Measurements from ENCODE around the gene KCNG4. TPM values are rescaled to one million over a fixed set of nuclear protein-coding genes. Genes with fewer than 3 reads are reported as not detected.

The KCNG4 gene
- total RNA-seq, 1 donor from 2014 or later: not detected

DNA sequence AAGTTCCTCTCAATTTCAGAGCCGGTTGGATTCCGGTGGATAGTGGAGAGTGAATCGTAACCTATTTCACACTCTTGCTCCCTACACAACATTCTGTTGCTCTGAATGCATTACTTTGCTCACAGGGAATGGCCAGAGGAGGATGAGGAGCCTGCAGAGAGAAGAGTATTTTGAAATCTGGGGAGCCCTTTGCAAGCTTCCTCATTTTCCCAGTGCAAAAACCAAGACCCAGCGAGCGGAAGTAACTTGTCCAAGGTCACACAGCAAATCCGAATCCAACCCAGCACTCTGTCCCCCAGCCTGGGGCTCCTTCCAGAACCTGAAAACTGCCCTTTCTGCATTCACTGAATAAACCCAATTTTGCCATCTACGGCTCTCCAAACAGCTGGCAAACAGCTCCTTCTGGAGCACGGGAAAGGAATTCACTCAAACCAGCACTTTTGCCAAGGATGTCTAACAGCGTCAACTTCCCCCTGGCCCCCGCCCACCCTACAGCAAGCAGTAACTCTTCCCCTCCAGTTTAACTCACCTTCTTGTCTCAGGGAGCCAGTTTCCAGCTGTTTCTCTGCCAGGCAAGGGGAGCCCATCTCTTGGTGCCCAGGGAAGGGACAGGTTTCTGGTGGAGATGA lies 557 bp downstream of the KCNG4 start:
- H3K4me3 Mint-ChIP-seq: no peak overlapping the region
- TF ChIP-seq, protein P1, sequence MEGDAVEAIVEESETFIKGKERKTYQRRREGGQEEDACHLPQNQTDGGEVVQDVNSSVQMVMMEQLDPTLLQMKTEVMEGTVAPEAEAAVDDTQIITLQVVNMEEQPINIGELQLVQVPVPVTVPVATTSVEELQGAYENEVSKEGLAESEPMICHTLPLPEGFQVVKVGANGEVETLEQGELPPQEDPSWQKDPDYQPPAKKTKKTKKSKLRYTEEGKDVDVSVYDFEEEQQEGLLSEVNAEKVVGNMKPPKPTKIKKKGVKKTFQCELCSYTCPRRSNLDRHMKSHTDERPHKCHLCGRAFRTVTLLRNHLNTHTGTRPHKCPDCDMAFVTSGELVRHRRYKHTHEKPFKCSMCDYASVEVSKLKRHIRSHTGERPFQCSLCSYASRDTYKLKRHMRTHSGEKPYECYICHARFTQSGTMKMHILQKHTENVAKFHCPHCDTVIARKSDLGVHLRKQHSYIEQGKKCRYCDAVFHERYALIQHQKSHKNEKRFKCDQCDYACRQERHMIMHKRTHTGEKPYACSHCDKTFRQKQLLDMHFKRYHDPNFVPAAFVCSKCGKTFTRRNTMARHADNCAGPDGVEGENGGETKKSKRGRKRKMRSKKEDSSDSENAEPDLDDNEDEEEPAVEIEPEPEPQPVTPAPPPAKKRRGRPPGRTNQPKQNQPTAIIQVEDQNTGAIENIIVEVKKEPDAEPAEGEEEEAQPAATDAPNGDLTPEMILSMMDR (IDR thresholded peaks at IDR 0.05): no peak
- no peak for TF ChIP-seq EZH2 (IDR thresholded peaks at IDR 0.05)
- H3K4me2 ChIP-seq: no peak overlapping the region
- no peaks in the 10 kb centered on the region for H3K9me3 Mint-ChIP-seq
- no peak overlapping the region for H3K4me3 ChIP-seq
- DNase-seq (ENCODE audit: low spot score): no peak
- H3K27me3 Mint-ChIP-seq (ENCODE audit: insufficient read depth, low read depth): no peaks in the 10 kb centered on the region
- H3K4me1 ChIP-seq: no peaks in the 10 kb centered on the region
- H3K9me3 ChIP-seq (ENCODE audit: low read depth): no peaks in the 10 kb centered on the region
- peaks cover 27% of the 10 kb centered on the region for H3K4me1 Mint-ChIP-seq
- H3K9ac ChIP-seq: no peak overlapping the region
- H3K27ac ChIP-seq: no peak overlapping the region
- no peaks in the 10 kb centered on the region for H3F3A ChIP-seq (ENCODE audit: low read depth)
- no peaks in the 10 kb centered on the region for H3K36me3 ChIP-seq
- H4K20me1 ChIP-seq (ENCODE audit: low read depth): no peaks in the 10 kb centered on the region
- no peak overlapping the region for H2AFZ ChIP-seq (replicated peaks)
- no peak overlapping the region for H3K27ac Mint-ChIP-seq
- H3K27me3 ChIP-seq: no peaks in the 10 kb centered on the region
- no peaks in the 10 kb centered on the region for H3K79me2 ChIP-seq (ENCODE audit: low read depth)
- no peaks in the 10 kb centered on the region for H3K36me3 Mint-ChIP-seq

DNA sequence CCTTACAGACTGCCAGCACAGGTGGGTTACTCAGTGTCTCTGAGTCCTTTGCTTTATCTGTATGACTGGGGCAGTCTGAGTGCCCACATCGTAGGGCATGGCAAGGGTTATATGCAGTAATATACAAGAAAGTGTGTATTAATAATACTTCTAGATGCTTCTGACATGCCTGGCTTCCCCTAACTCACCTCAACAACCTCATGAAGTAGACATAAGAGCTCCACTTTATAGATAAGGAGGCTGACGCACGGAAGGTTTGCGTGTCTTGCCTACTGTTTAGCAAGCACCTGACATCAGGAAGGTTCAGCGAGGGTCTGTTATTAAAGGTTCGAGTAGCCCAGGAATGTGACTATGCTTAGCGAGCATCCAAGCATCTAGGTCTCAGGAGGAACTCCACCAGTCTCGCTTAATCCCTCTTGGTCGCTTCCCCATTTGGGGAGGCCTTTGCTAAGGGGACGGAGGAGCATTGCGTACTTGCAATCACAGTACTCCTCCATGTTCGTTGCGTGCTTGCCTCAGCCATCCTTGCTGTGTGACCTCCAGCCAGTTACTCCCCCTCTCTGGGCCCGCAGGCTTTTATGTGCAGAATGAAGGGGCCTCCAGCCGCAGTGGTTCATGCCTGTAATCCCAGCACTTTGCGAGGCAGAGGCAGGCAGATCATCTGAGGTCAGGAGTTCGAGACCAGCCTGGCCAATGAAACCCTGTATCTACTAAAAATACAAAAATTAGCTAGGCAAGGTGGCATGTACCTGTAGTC lies 1.6 kb downstream of the KCNG4 start:
- H3K4me3 Mint-ChIP-seq: no peak overlapping the region
- no peaks in the 10 kb centered on the region for H3K36me3 ChIP-seq
- peaks cover 27% of the 10 kb centered on the region for H3K4me1 Mint-ChIP-seq
- no peak overlapping the region for H3K4me3 ChIP-seq
- H3K79me2 ChIP-seq (ENCODE audit: low read depth): no peaks in the 10 kb centered on the region
- no peak overlapping the region for H2AFZ ChIP-seq (replicated peaks)
- no peak overlapping the region for H3K9ac ChIP-seq
- H3K9me3 ChIP-seq (ENCODE audit: low read depth): no peaks in the 10 kb centered on the region
- TF ChIP-seq EZH2 (IDR thresholded peaks at IDR 0.05): no peak
- DNase-seq (ENCODE audit: low spot score): no peak
- no peak overlapping the region for H3K27ac ChIP-seq
- H3K4me2 ChIP-seq: no peak overlapping the region
- no peak overlapping the region for H3K27ac Mint-ChIP-seq
- no peaks in the 10 kb centered on the region for H4K20me1 ChIP-seq (ENCODE audit: low read depth)
- peaks cover 2% of the 10 kb centered on the region for H3K27me3 Mint-ChIP-seq (ENCODE audit: insufficient read depth, low read depth)
- H3K27me3 ChIP-seq: no peaks in the 10 kb centered on the region
- no peaks in the 10 kb centered on the region for H3K9me3 Mint-ChIP-seq
- no peaks in the 10 kb centered on the region for H3F3A ChIP-seq (ENCODE audit: low read depth)
- H3K36me3 Mint-ChIP-seq: no peaks in the 10 kb centered on the region
- no peaks in the 10 kb centered on the region for H3K4me1 ChIP-seq

DNA sequence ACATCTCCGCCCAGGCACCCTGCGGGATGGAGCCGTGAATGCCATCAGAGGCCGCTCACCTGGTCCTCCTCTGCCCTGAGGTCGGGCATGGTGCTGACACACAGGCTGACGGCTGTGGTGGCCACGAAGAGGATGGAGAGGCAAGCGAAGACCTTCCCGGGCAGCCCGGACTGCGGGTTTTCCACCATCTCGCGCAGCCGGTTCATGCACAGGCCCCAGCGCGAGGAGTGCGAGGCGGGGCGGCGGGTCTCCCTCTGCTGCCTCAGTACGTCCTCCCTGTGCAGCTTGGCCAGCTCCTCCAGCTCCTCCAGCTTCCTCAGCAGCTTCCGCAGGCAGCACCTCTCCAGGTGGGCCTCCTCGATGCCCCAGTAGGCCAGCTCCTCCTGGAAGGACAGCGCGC lies 3.1 kb downstream of the KCNG4 start:
- no peak overlapping the region for H3K27ac Mint-ChIP-seq
- H3K36me3 ChIP-seq: no peaks in the 10 kb centered on the region
- H3K27me3 Mint-ChIP-seq (ENCODE audit: insufficient read depth, low read depth): peaks cover 3% of the 10 kb centered on the region
- no peak overlapping the region for H3K27ac ChIP-seq
- H3F3A ChIP-seq (ENCODE audit: low read depth): no peaks in the 10 kb centered on the region
- no peaks in the 10 kb centered on the region for H3K27me3 ChIP-seq
- no peaks in the 10 kb centered on the region for H3K9me3 ChIP-seq (ENCODE audit: low read depth)
- peaks cover 27% of the 10 kb centered on the region for H3K4me1 Mint-ChIP-seq
- H4K20me1 ChIP-seq (ENCODE audit: low read depth): no peaks in the 10 kb centered on the region
- DNase-seq (ENCODE audit: low spot score): no peak
- no peak overlapping the region for H3K4me3 Mint-ChIP-seq
- no peaks in the 10 kb centered on the region for H3K36me3 Mint-ChIP-seq
- H3K4me2 ChIP-seq: no peak overlapping the region
- H2AFZ ChIP-seq (replicated peaks): no peak overlapping the region
- TF ChIP-seq, protein P1 (IDR thresholded peaks at IDR 0.05): no peak
- no peak for TF ChIP-seq EZH2phosphoT487 (IDR thresholded peaks at IDR 0.05)
- no peak for TF ChIP-seq EZH2 (IDR thresholded peaks at IDR 0.05)
- no peaks in the 10 kb centered on the region for H3K4me1 ChIP-seq
- H3K9me3 Mint-ChIP-seq: no peaks in the 10 kb centered on the region
- H3K79me2 ChIP-seq (ENCODE audit: low read depth): no peaks in the 10 kb centered on the region
- H3K4me3 ChIP-seq: no peak overlapping the region
- H3K9ac ChIP-seq: no peak overlapping the region

All from neural progenitor cell (in vitro differentiated cells).